Suprapubic skin (tissue), 4 donors: ENCODE measurements around the gene ZNF613.

ENCODE experiments used
- EP300 ChIP-seq: sonication (generic); formaldehyde crosslinking; IDR thresholded peaks from one replicate; pipeline ENCODE4 v1.6.1; 2017; ENCODE audit warnings: antibody characterized with exemption
- POLR2AphosphoS5 ChIP-seq, 3 donors: sonication (generic); formaldehyde crosslinking; IDR thresholded peaks; one replicate each; pipeline ENCODE4 v1.6.1; 2017; ENCODE audit warnings: antibody characterized with exemption in 3 of 3
- TF ChIP-seq, protein P1 (sequence below), 2 donors: fragments of 200-600 bp in 1 of 2; fragments of 450-650 bp in 1 of 2; sonication (generic) in 1 of 2; IDR thresholded peaks; one replicate each; pipeline ENCODE4 v1.5.1; 2016 to 2019; ENCODE audit warnings: antibody characterized with exemption in 2 of 2, mild to moderate bottlenecking in 1 of 2, moderate library complexity in 1 of 2

GRCh38 chr19:51944798-51945552, 17.7 kb downstream of the ZNF613 start:
- TF ChIP-seq, protein P1, sequence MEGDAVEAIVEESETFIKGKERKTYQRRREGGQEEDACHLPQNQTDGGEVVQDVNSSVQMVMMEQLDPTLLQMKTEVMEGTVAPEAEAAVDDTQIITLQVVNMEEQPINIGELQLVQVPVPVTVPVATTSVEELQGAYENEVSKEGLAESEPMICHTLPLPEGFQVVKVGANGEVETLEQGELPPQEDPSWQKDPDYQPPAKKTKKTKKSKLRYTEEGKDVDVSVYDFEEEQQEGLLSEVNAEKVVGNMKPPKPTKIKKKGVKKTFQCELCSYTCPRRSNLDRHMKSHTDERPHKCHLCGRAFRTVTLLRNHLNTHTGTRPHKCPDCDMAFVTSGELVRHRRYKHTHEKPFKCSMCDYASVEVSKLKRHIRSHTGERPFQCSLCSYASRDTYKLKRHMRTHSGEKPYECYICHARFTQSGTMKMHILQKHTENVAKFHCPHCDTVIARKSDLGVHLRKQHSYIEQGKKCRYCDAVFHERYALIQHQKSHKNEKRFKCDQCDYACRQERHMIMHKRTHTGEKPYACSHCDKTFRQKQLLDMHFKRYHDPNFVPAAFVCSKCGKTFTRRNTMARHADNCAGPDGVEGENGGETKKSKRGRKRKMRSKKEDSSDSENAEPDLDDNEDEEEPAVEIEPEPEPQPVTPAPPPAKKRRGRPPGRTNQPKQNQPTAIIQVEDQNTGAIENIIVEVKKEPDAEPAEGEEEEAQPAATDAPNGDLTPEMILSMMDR (IDR thresholded peaks at IDR 0.05), result no peak
- TF ChIP-seq EP300, result no peak
- no peak for TF ChIP-seq POLR2AphosphoS5 (IDR thresholded peaks at IDR 0.05)
